HUES64 (cell line): ENCODE data around the gene DKK3.
"Not testable (repeated sequence)": the region's sequence is repeated elsewhere in the genome, so short reads cannot be mapped to it uniquely, and the experiment has no call there.

Experiments used
- H3K27ac ChIP-seq: 2 replicates; pipeline ENCODE4 v1.7.0; 2013; ENCODE audit warnings: low read depth, low read length, inconsistent platforms
- H3K27me3 ChIP-seq: 2 replicates; pipeline ENCODE4 v1.6.1; 2013; ENCODE audit warnings: mild to moderate bottlenecking, low read length; ENCODE audit not compliant: insufficient read depth
- H3K36me3 ChIP-seq: 2 replicates; pipeline ENCODE4 v1.6.1; 2013; ENCODE audit warnings: mild to moderate bottlenecking, low read length; ENCODE audit not compliant: insufficient read depth
- H3K4me1 ChIP-seq: 2 replicates; pipeline ENCODE4 v1.6.1; 2013; ENCODE audit warnings: mild to moderate bottlenecking, low read length, moderate library complexity; ENCODE audit not compliant: insufficient read depth
- H3K4me3 ChIP-seq: 2 replicates; pipeline ENCODE4 v1.5.1; 2013; ENCODE audit warnings: mild to moderate bottlenecking, low read length, moderate library complexity
- H3K9ac ChIP-seq: 2 replicates; pipeline ENCODE4 v1.6.1; 2013; ENCODE audit warnings: mild to moderate bottlenecking, low read depth, low read length
- H3K9me3 ChIP-seq: 2 replicates; pipeline ENCODE4 v1.6.1; 2013; ENCODE audit warnings: low read depth, low read length; ENCODE audit not compliant: insufficient read depth
- WGBS: fragments of 150-250, 120-280 bp; methylation state at CpG from one replicate; pipeline ENCODE4 v1.1.7; 2013; ENCODE audit warnings: missing lambda C conversion rate; 5-methylcytosine and 5-hydroxymethylcytosine counted together

Gene DKK3

GRCh38 chr11:12045914-12046635 is 37.6 kb upstream of the DKK3 start:
- peaks cover 6% of the 10 kb centered on the region; the same call in 1 of the 2 replicates for H3K4me1 ChIP-seq
- no peaks in the 10 kb centered on the region for H3K36me3 ChIP-seq
- WGBS: 80% methylated on average over 7 of the region's 7 CpGs
- no peak overlapping the region for H3K4me3 ChIP-seq
- no peaks in the 10 kb centered on the region for H3K27me3 ChIP-seq
- H3K9me3 ChIP-seq: no peaks in the 10 kb centered on the region
- H3K9ac ChIP-seq: no peak overlapping the region
- H3K27ac ChIP-seq: no peak overlapping the region

- H3K36me3 ChIP-seq: no peaks in the 10 kb centered on the region
- 93% methylated on average over 8 of the region's 8 CpGs for WGBS
- H3K4me3 ChIP-seq: no peak overlapping the region
- no peak overlapping the region for H3K27ac ChIP-seq
- H3K9ac ChIP-seq: no peak overlapping the region
- H3K4me1 ChIP-seq: peaks cover 4% of the 10 kb centered on the region; the same call in 1 of the 2 replicates
- H3K9me3 ChIP-seq: peaks cover 4% of the 10 kb centered on the region; the same call in 1 of the 2 replicates
- no peaks in the 10 kb centered on the region for H3K27me3 ChIP-seq
Measured at GRCh38 chr11:12044799-12045198, 36.4 kb upstream of the DKK3 start.

- Histone ChIP-seq H3K36me3 (no peaks in the 10 kb centered on the region), H3K27me3 (no peaks in the 10 kb centered on the region), H3K4me3 (no peak overlapping the region), H3K4me1 (peaks cover 4% of the 10 kb centered on the region; the same call in 1 of the 2 replicates), H3K27ac (no peak overlapping the region), H3K9ac (no peak overlapping the region), H3K9me3 (peaks cover 4% of the 10 kb centered on the region; the same call in 1 of the 2 replicates)
- WGBS: 34% methylated on average over 14 of the region's 14 CpGs
Measured at GRCh38 chr11:12043959-12044791, 35.7 kb upstream of the DKK3 start.

- WGBS: 94% methylated on average over 6 of the region's 7 CpGs
- H3K27ac ChIP-seq: no peak overlapping the region
- H3K36me3 ChIP-seq: no peaks in the 10 kb centered on the region
- H3K9ac ChIP-seq: no peak overlapping the region
- peaks cover 4% of the 10 kb centered on the region; the same call in 1 of the 2 replicates for H3K9me3 ChIP-seq
- H3K4me1 ChIP-seq: peaks cover 4% of the 10 kb centered on the region; the same call in 1 of the 2 replicates
- H3K27me3 ChIP-seq: no peaks in the 10 kb centered on the region
- no peak overlapping the region for H3K4me3 ChIP-seq
Measured at GRCh38 chr11:12043221-12043620, 34.8 kb upstream of the DKK3 start.

GRCh38 chr11:12042215-12042676 is 33.8 kb upstream of the DKK3 start:
- WGBS: 77% methylated on average over 7 of the region's 7 CpGs
- H3K9ac ChIP-seq: no peak overlapping the region
- H3K4me3 ChIP-seq: no peak overlapping the region
- peaks cover 4% of the 10 kb centered on the region; the same call in 1 of the 2 replicates for H3K4me1 ChIP-seq
- peaks cover 4% of the 10 kb centered on the region; the same call in 1 of the 2 replicates for H3K9me3 ChIP-seq
- no peak overlapping the region for H3K27ac ChIP-seq
- no peaks in the 10 kb centered on the region for H3K27me3 ChIP-seq
- no peaks in the 10 kb centered on the region for H3K36me3 ChIP-seq

- not testable (repeated sequence) for H3K27me3 ChIP-seq, H3K36me3 ChIP-seq, H3K4me3 ChIP-seq, H3K27ac ChIP-seq, H3K4me1 ChIP-seq, H3K9me3 ChIP-seq, H3K9ac ChIP-seq
- 83% methylated on average over 5 of the region's 5 CpGs for WGBS
Measured at GRCh38 chr11:12040719-12041118, 32.3 kb upstream of the DKK3 start.

- H3K9ac ChIP-seq: no peak overlapping the region
- H3K9me3 ChIP-seq: no peaks in the 10 kb centered on the region
- 80% methylated on average over 1 of the region's 2 CpGs for WGBS
- peaks cover 6% of the 10 kb centered on the region; the same call in 1 of the 2 replicates for H3K4me1 ChIP-seq
- H3K36me3 ChIP-seq: no peaks in the 10 kb centered on the region
- no peak overlapping the region for H3K4me3 ChIP-seq
- H3K27ac ChIP-seq: no peak overlapping the region
- no peaks in the 10 kb centered on the region for H3K27me3 ChIP-seq
Measured at GRCh38 chr11:12032968-12033367, 24.5 kb upstream of the DKK3 start.

- no peak overlapping the region for H3K27ac ChIP-seq
Measured at GRCh38 chr11:12031856-12032544, 23.6 kb upstream of the DKK3 start.

GRCh38 chr11:12029738-12030363 is 21.4 kb upstream of the DKK3 start:
- Histone ChIP-seq H3K27me3 (no peaks in the 10 kb centered on the region), H3K9me3 (peaks cover 2% of the 10 kb centered on the region; the same call in 1 of the 2 replicates), H3K9ac (no peak overlapping the region), H3K4me1 (peaks cover 6% of the 10 kb centered on the region; the same call in 1 of the 2 replicates), H3K4me3 (no peak overlapping the region), H3K27ac (no peak overlapping the region), H3K36me3 (no peaks in the 10 kb centered on the region)
- WGBS: 77% methylated on average over 5 of the region's 5 CpGs

More at GRCh38 chr11:12031856-12032544, 23.6 kb upstream of the DKK3 start:
- H3K9ac ChIP-seq: no peak overlapping the region
- no peaks in the 10 kb centered on the region for H3K9me3 ChIP-seq
- H3K4me3 ChIP-seq: no peak overlapping the region
- peaks cover 6% of the 10 kb centered on the region; the same call in 1 of the 2 replicates for H3K4me1 ChIP-seq
- WGBS: 94% methylated on average over 4 of the region's 4 CpGs
- no peaks in the 10 kb centered on the region for H3K27me3 ChIP-seq
- no peaks in the 10 kb centered on the region for H3K36me3 ChIP-seq

- no peak overlapping the region for H3K27ac ChIP-seq
Measured at GRCh38 chr11:12029119-12029518, 20.7 kb upstream of the DKK3 start.

More at GRCh38 chr11:12029119-12029518, 20.7 kb upstream of the DKK3 start:
- Histone ChIP-seq H3K9ac (no peak overlapping the region), H3K4me3 (no peak overlapping the region), H3K27me3 (no peaks in the 10 kb centered on the region), H3K36me3 (no peaks in the 10 kb centered on the region), H3K4me1 (peaks cover 6% of the 10 kb centered on the region; the same call in 1 of the 2 replicates), H3K9me3 (peaks cover 10% of the 10 kb centered on the region)
- WGBS: 96% methylated on average over 2 of the region's 2 CpGs
